RWPE2 (cell line): ENCODE results near the gene MRPL37.

ENCODE experiments used
- ATAC-seq: fragments of 200-7000 bp; cut with Tn5 transposase; 3 replicates; pipeline ENCODE4 v1.9.1; 2021; ENCODE audit warnings: low read depth
- DNase-seq: peaks from one replicate; pipeline ENCODE4 v3.0.0-alpha.2; 2020; ENCODE audit warnings: low spot score
- H3K27ac ChIP-seq: fragments of 450-650 bp; 2 replicates; pipeline ENCODE4 v1.5.1; 2017; ENCODE audit warnings: mild to moderate bottlenecking; ENCODE audit not compliant: poor library complexity, severe bottlenecking
- H3K27me3 ChIP-seq: fragments of 250-450 bp; sonication (Bioruptor Pico); 2 replicates; pipeline ENCODE4 v1.5.1; 2021; ENCODE audit warnings: mild to moderate bottlenecking, moderate library complexity; ENCODE audit not compliant: insufficient read depth, poor library complexity, severe bottlenecking
- H3K36me3 ChIP-seq: fragments of 250-450 bp; sonication (Bioruptor Pico); 2 replicates; pipeline ENCODE4 v1.5.1; 2020; ENCODE audit warnings: low read depth, mild to moderate bottlenecking, moderate library complexity
- H3K4me1 ChIP-seq: fragments of 250-450 bp; sonication (Bioruptor Pico); 2 replicates; pipeline ENCODE4 v1.5.1; 2021; ENCODE audit warnings: mild to moderate bottlenecking, moderate library complexity; ENCODE audit not compliant: insufficient read depth, poor library complexity, severe bottlenecking
- H3K4me3 ChIP-seq: fragments of 250-450 bp; sonication (Bioruptor Pico); 2 replicates; pipeline ENCODE4 v1.5.1; 2021; ENCODE audit warnings: mild to moderate bottlenecking, moderate library complexity; ENCODE audit not compliant: severe bottlenecking
- H3K9me3 ChIP-seq: fragments of 250-450 bp; sonication (Bioruptor Pico); 2 replicates; pipeline ENCODE4 v1.5.1; 2021; ENCODE audit warnings: mild to moderate bottlenecking, moderate library complexity; ENCODE audit not compliant: severe bottlenecking
- CTCF ChIP-seq: fragments of 450-650 bp; IDR thresholded peaks from one replicate; pipeline ENCODE4 v1.5.1; 2017; ENCODE audit warnings: mild to moderate bottlenecking, moderate library complexity; ENCODE audit not compliant: poor library complexity, severe bottlenecking

MRPL37 gene

GRCh38 chr1:54262244-54262643, 62.3 kb downstream of the MRPL37 start:
- H3K4me1 ChIP-seq, result no peaks in the 10 kb centered on the region
- no peak overlapping the region for H3K4me3 ChIP-seq
- H3K9me3 ChIP-seq, result no peaks in the 10 kb centered on the region
- no peaks in the 10 kb centered on the region for H3K36me3 ChIP-seq
- TF ChIP-seq CTCF, result no peak
- no peaks in the 10 kb centered on the region for H3K27me3 ChIP-seq
- ATAC-seq, result no peak
- no peak for DNase-seq
- H3K27ac ChIP-seq, result no peak overlapping the region

GRCh38 chr1:54263601-54264226, 63.7 kb downstream of the MRPL37 start:
- Histone ChIP-seq H3K27me3 (no peaks in the 10 kb centered on the region), H3K9me3 (no peaks in the 10 kb centered on the region), H3K36me3 (no peaks in the 10 kb centered on the region), H3K4me1 (no peaks in the 10 kb centered on the region), H3K4me3 (no peak overlapping the region), H3K27ac (no peak overlapping the region)
- TF ChIP-seq CTCF, result no peak
- DNase-seq (no peak), ATAC-seq (no peak)

- no peaks in the 10 kb centered on the region for H3K36me3 ChIP-seq
- no peak for ATAC-seq
- no peak for TF ChIP-seq CTCF
Observed at GRCh38 chr1:54265126-54265525, 65.2 kb downstream of the MRPL37 start.

GRCh38 chr1:54265659-54266058, 65.7 kb downstream of the MRPL37 start:
- no peak overlapping the region for H3K27ac ChIP-seq
- H3K36me3 ChIP-seq, result no peaks in the 10 kb centered on the region
- ATAC-seq (no peak), DNase-seq (no peak)
- no peaks in the 10 kb centered on the region for H3K9me3 ChIP-seq
- no peaks in the 10 kb centered on the region for H3K4me1 ChIP-seq
- no peak overlapping the region for H3K4me3 ChIP-seq
- no peaks in the 10 kb centered on the region for H3K27me3 ChIP-seq
- no peak for TF ChIP-seq CTCF

More at GRCh38 chr1:54265126-54265525, 65.2 kb downstream of the MRPL37 start:
- Histone ChIP-seq H3K27me3 (no peaks in the 10 kb centered on the region), H3K4me3 (no peak overlapping the region), H3K9me3 (no peaks in the 10 kb centered on the region), H3K27ac (no peak overlapping the region), H3K4me1 (no peaks in the 10 kb centered on the region)
- no peak for DNase-seq

GRCh38 chr1:54266195-54266594, 66.2 kb downstream of the MRPL37 start:
- Histone ChIP-seq H3K4me1 (no peaks in the 10 kb centered on the region), H3K36me3 (no peaks in the 10 kb centered on the region), H3K9me3 (no peaks in the 10 kb centered on the region), H3K4me3 (no peak overlapping the region), H3K27me3 (no peaks in the 10 kb centered on the region), H3K27ac (no peak overlapping the region)
- no peak for DNase-seq
- ATAC-seq, result no peak
- no peak for TF ChIP-seq CTCF
